Measurements from ENCODE around the gene TRIM2.
"Not testable (repeated sequence)": the region's sequence is repeated elsewhere in the genome, so short reads cannot be mapped to it uniquely, and the experiment has no call there.

TRIM2 gene

GRCh38 chr4:153204247-153204671, at the start of gene TRIM2:
TRIM2 (plus strand) TSS chr4:153204443; CDS start chr4:153204531, 88 bp downstream.
- DNase-seq, result no peak

GRCh38 chr4:153155686-153156085, 48.6 kb upstream of the TRIM2 start:
- no peak for DNase-seq

GRCh38 chr4:153156263-153156662, 48.0 kb upstream of the TRIM2 start:
- peak; percentile 52 to 67 for DNase-seq

GRCh38 chr4:153156721-153157120, 47.5 kb upstream of the TRIM2 start:
- no peak for DNase-seq

GRCh38 chr4:153159016-153159415, 45.2 kb upstream of the TRIM2 start:
- no peak for DNase-seq

GRCh38 chr4:153159728-153160221, 44.5 kb upstream of the TRIM2 start:
- DNase-seq, result peak; percentile 12 to 34

GRCh38 chr4:153160821-153161220, 43.4 kb upstream of the TRIM2 start:
- no peak for DNase-seq

- no peak for DNase-seq
These were observed 42.8 kb upstream of the TRIM2 start for GRCh38 chr4:153161226-153161963.

GRCh38 chr4:153165236-153165635, 39.0 kb upstream of the TRIM2 start:
- not testable (repeated sequence) for DNase-seq

GRCh38 chr4:153166716-153167501, 37.3 kb upstream of the TRIM2 start:
- peak; percentile 17 to 22 for DNase-seq

GRCh38 chr4:153169776-153170175, 34.5 kb upstream of the TRIM2 start:
- no peak for DNase-seq

GRCh38 chr4:153170407-153170806, 33.8 kb upstream of the TRIM2 start:
- DNase-seq, result no peak

GRCh38 chr4:153174821-153175567, 29.2 kb upstream of the TRIM2 start:
- no peak for DNase-seq

GRCh38 chr4:153176938-153177337, 27.3 kb upstream of the TRIM2 start:
- no peak for DNase-seq

GRCh38 chr4:153177841-153178240, 26.4 kb upstream of the TRIM2 start:
- no peak for DNase-seq

GRCh38 chr4:153179100-153179499, 25.1 kb upstream of the TRIM2 start:
- DNase-seq, result no peak

GRCh38 chr4:153181293-153181692, 22.9 kb upstream of the TRIM2 start:
- no peak for DNase-seq

GRCh38 chr4:153181700-153182099, 22.5 kb upstream of the TRIM2 start:
- no peak for DNase-seq

GRCh38 chr4:153183146-153183545, 21.1 kb upstream of the TRIM2 start:
- DNase-seq, result no peak

GRCh38 chr4:153185331-153185852, 18.9 kb upstream of the TRIM2 start:
- DNase-seq, result no peak

GRCh38 chr4:153186046-153186728, 18.1 kb upstream of the TRIM2 start:
- no peak for DNase-seq
